Activated CD4-positive, alpha-beta T cell treated with anti-CD3 and anti-CD28 coated beads for 24 hours (primary cell): Measurements from ENCODE around the gene PES1.
"Not testable (repeated sequence)": the region's sequence is repeated elsewhere in the genome, so short reads cannot be mapped to it uniquely, and the experiment has no call there.

Experiments
- DNase-seq, 2 donors: peaks; one replicate each; pipeline ENCODE4 v3.0.0-alpha.2; 2020; ENCODE audit warnings: low read depth in 2 of 2

PES1 gene

GRCh38 chr22:30591588-30592359, at the start of gene PES1:
Gene PES1 (minus strand): TSS chr22:30591910. CDS start chr22:30591833, 77 bp downstream.
- peak; percentile 88 to 89 for DNase-seq

DNA sequence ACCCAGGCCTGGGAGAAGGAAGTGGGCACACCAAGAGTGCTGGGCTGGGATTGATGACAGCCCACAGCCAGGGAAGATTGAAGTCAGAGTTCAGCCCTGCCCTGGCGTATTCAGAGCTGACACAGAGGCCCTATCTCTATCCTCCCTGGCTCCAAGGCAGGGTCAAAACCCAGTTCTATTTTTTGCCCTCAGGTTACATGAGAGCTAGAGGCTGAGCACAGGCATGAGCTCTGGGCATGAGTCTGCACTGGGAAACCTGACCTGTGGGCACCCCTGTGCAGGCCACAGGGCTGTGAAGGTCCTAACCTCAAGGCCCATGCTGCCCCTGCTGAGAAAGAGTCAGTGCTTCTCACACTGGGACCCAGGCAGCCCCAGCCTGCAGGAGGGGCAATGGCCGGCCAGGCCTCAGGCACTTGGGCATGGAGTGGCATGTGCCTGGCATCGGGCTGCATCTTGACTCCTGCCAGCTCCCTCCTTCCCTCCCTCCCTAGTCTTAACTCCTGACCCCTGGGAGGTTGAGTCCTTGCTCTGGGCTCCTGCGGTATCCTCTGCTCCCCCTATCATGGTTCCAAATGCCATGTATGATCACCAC, 49.2 kb upstream of the PES1 start:
- no peak for DNase-seq

- DNase-seq = no peak
Observed at GRCh38 chr22:30640361-30640760, 48.7 kb upstream of the PES1 start.

- no peak for DNase-seq
Observed at GRCh38 chr22:30637701-30638114, 46.0 kb upstream of the PES1 start.

- DNase-seq = no peak
Observed at GRCh38 chr22:30636226-30637077, 44.7 kb upstream of the PES1 start.

DNA sequence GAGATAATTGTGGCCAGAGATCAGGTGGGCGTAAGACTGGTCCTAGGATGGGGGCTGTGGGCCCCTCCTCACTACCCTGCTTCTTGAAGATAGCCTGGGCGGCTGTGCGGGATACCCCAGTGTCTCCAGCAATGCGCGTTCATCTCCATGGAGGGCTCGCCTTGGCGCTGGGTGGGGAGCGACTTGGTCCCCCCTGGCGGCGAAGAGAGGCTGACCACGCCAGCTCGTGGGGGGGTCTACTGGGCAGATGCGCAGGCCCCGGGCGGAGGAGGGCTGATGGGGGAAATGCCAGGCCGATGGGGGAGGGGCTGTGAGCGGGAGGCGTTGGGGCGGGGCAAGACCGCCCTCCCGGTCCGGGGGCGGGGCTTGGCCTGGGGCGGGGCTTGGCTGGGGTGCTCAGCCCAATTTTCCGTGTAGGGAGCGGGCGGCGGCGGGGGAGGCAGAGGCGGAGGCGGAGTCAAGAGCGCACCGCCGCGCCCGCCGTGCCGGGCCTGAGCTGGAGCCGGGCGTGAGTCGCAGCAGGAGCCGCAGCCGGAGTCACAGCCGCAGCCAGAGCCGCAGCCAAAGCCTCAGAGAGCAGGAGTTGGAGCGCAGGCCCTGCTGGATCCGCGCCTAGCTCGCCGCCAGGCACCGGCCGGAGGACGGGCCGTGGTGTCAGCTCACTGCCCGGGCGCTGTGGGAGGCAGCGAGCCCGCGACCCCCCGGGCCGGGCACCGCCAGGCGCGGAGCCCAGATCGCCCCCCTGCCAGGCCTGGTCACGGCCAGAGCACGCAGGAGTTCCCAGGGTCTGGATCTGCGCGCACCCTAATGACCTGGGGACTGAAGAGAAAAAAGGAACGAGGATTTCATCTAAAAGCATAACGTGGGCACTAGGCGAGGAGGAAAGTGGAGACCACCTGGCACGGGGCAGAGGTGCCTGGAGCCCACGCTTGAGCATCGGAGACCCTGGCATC, 43.8 kb upstream of the PES1 start, which contains the start of gene SLC35E4:
TSS of gene SLC35E4 (plus strand) at position 509 of the 953 bp plus-strand sequence. CDS start 670 bp downstream, outside the sequence.
- peak; percentile 96 for DNase-seq

DNA sequence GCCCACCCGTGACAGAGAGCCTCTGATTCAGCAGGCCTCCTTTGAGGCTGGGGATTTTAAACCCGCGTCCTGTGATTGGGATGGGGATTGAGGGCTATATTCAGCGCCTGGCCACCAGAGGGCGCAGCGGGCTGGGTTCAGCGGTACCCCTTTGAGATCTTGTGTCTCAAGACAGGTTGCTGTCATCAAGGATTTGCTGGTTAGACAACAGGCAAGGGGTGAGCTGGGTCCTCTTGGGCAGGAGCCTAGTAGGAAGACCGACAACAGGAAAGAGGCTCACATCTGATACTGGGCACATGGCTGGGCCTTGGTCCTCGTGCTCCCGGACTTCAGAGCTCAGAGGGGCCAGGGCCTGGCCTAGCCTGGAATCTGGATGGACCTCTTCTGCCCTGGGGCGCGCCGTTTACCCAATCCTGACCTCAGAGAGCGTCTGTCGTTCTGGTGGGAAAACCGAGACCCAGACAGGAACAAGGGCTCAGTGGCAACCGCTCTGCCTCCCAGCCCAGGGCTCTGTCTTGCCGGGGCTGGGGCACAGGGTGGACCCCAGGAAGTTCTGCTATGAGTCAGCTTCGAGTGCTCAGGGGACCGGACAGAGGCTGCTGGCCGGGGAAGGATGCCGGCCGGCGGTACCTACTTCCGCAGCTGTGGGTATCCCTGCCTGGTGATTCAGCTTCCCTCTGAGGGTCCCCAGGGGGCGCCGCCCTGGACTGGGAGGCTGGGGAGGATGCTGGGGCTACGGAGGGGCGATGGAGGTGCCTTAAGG, 42.9 kb upstream of the PES1 start:
- peak; percentile 88 to 91 for DNase-seq

- not testable (repeated sequence) for DNase-seq
Observed at GRCh38 chr22:30631469-30631868, 39.8 kb upstream of the PES1 start.

DNA sequence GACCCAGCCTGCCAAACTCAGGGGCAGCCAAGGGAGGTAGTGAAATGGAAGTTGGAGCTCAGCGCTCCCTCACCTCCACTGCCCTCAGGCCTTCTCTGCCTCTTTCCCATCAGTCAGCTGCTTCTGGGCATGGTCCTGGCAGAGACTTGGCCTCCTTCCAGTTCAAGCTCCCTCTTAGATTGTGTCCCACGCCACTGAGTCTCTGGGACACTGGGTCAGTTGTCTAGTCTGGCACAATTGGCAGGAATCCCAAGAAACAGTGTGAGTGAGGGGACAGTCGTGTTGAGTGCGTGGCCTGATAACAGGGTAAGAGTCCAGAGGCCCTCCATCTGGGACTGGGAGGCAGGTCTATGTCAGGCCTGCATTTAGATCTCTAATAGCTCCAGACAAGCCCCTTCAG, 36.8 kb upstream of the PES1 start:
- DNase-seq = no peak

GRCh38 chr22:30627471-30627870, 35.8 kb upstream of the PES1 start:
- DNase-seq = no peak

DNA sequence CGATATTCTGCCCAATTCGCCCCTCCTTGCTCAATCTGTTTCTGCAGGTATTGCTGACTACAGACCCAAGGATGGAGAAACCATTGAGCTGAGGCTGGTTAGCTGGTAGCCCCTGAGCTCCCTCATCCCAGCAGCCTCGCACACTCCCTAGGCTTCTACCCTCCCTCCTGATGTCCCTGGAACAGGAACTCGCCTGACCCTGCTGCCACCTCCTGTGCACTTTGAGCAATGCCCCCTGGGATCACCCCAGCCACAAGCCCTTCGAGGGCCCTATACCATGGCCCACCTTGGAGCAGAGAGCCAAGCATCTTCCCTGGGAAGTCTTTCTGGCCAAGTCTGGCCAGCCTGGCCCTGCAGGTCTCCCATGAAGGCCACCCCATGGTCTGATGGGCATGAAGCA, 34.7 kb upstream of the PES1 start:
- DNase-seq = no peak

DNA sequence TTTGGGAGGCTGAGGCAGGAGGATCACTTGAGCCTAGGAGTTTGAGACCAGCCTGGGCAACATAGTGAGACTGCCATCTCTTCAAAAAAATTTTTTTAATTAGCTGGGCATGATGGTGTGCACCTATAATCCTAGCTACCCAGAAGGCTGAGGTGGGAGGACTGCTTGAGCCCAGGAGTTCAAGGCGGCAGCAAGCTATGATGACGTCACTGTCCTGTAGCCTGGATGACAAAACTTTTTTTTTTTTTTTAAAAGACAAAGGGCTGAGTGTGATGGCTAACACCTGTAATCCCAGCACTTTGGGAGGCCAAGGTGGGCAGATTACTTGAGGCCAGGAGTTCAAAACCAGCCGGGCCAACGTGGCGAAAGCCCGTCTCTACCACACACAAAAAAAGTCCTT, 28.2 kb upstream of the PES1 start:
- not testable (repeated sequence) for DNase-seq

- no peak for DNase-seq
Observed at GRCh38 chr22:30617819-30618218, 26.1 kb upstream of the PES1 start.

GRCh38 chr22:30615543-30615954, 23.8 kb upstream of the PES1 start:
- DNase-seq = no peak

GRCh38 chr22:30614879-30615278, 23.2 kb upstream of the PES1 start:
- no peak for DNase-seq

DNA sequence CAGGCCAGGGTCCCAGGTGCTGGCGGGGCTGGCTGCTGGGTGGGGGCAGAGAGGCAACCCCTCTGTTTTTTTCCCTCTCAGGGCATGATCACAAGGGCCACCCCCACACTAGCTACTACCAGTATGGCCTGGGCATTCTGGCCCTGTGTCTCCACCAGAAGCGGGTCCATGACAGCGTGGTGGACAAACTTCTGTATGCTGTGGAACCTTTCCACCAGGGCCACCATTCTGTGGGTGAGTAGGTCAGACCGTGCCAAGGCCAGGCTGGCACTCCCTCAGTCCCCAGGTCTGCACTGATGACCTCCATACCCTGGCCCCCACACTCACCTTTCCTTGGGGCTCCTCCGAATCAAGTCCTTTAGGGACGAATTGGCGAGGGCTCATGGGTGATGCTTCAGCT, 22.6 kb upstream of the PES1 start:
- no peak for DNase-seq

GRCh38 chr22:30612789-30613188, 21.1 kb upstream of the PES1 start:
- DNase-seq = no peak

GRCh38 chr22:30611197-30611596, 19.5 kb upstream of the PES1 start:
- no peak for DNase-seq

- no peak for DNase-seq
Observed at GRCh38 chr22:30610299-30610698, 18.6 kb upstream of the PES1 start.
